Stimulated activated CD8-positive, alpha-beta memory T cell treated with anti-CD3 and anti-CD28 coated beads, Interleukin-12 subunit alpha, Interleukin-12 subunit beta, amount 100 ng/mL, for 4 hours (primary cell): ENCODE data around the gene CDH19.

ENCODE experiments used
- DNase-seq: peaks from one replicate; pipeline ENCODE4 v3.0.0-alpha.2; 2020; ENCODE audit warnings: low read depth

CDH19 gene

DNA sequence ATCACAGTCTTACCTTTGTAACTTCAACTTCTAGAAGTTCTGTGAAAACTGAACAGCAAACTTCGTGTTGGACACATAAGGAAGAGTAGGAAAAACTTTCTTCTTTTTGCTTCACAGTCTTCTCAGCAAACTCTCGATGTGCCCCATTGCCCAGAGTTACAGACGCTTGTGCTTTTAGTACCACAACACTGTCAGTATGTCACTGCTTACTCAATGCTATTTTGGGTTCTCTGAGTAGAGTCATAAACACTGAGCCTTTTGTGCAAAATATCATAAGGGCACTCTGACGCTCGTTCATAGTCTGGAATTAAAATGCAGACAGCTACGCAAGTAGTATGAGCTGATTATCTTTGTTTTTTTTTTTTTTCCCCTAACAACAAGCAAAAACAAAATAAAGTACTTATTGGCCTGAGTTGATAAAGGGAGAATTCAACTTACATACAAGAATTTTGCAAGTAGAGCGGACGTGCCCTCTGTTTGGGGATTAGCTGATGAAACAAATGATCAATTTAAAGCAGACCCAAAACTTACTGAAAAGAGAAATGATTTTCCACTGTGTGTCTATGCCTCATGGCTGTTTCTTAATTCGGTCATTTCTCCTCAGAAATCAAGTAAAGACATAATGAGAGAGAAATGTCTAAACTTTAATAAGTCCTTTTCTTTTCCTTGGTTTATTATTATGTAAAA lies at the start of gene CDH19:
TSS of gene CDH19 (minus strand) at position 150 of the 687 bp plus-strand sequence. CDS start 31,886 bp downstream, outside the sequence.
- no peak for DNase-seq

DNA sequence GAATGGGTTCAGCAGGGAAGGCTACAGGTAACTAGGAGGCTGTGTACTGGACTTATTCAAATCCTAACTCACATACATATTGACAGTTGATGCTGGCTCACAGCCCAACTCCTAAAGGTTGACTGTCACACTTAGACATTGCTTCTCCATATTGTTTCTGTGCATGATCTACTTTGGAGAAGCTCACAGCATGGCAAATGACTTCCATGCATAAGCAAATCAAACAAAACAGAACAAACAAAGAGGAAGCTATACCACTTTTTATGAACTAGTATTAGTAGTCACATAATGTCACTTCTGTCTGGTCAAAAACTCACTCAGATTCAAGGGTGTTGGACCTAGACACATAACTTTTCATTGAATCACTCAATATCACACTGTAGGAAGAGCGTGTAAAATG lies 43.8 kb upstream of the CDH19 start:
- DNase-seq = no peak

DNA sequence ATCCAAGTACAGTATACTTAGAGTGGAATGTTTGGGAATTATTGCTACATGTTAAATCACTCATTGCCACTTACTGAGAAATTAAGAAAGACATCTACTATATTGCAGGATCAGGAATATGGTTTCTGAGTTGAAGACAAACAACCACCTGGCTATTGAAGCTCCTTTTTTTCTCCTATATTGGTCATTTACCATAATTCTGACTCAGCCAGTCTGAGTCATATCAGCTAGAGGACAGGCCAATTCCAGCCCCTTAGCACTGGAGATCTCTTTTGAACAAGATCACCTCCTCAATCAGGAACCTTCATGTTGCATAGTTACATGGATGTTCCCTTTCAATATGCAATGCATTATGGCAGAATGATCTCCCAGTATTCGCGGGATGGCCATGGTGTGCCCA lies 42.7 kb upstream of the CDH19 start:
- no peak for DNase-seq

- DNase-seq = no peak
Observed at GRCh38 chr18:66645983-66646382, 42.1 kb upstream of the CDH19 start.

GRCh38 chr18:66641056-66641455 lies 37.2 kb upstream of the CDH19 start:
- no peak for DNase-seq

- no peak for DNase-seq
Observed at GRCh38 chr18:66640431-66640830, 36.5 kb upstream of the CDH19 start.

GRCh38 chr18:66638856-66639629 lies 35.2 kb upstream of the CDH19 start:
- no peak for DNase-seq

- no peak for DNase-seq
Observed at GRCh38 chr18:66635342-66635741, 31.5 kb upstream of the CDH19 start.

DNA sequence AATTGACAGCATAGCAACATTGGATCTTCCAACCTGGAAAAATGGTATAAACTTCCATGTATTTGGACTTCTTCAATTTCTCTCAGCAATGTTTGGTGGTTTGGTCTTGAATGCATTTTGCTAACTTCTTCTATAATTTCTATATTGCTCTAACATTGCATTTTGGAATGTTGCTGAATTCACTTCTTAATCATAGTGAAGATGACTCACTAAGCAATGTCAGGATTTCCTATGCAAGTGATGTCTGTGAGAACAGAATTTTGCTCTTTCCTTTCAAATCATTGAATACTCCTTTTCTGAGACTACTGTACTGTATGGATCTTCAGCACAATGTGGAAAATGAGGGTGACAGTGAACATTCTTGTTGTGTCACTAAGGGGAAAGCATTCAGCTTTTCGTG lies 28.9 kb upstream of the CDH19 start:
- DNase-seq = no peak

DNA sequence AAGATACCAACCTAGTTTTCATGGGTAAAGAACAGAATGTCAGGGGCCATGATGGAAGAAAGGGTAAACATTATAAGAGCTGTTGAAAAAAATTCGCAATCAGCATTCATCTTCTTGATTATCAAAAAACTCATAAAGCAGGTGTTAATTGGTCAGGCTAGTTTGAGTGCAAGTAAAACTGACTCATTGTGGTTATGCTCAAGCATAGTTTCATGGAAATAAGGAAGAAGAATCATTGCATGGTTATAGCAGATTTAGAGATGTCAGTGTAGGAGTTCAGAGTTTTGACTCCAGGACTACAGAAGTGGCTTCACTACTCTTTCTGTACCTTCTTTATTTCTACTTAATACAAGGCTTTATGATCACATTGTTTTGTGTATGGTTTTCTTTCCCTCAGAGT lies 26.9 kb upstream of the CDH19 start:
- no peak for DNase-seq

DNA sequence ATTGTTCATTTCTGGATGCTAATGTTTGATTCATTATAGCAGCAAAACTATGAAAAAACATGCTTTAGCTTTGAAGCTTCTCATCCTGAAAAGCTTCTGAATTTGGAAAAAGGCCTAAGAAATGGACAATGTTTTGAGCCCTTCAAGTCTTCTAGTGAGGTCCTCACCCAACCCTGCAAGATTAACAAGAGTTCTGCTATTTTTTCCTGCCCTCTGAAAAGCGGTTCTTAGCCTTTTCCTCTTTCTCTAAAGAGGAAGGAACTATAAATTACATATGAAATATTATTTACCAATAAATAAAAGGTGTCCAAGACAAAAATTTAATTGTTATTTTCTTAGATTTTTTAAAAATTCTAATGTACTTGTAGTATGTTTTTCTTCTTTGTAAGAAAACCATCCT lies 19.9 kb upstream of the CDH19 start:
- no peak for DNase-seq

- no peak for DNase-seq
Observed at GRCh38 chr18:66621816-66622576, 18.1 kb upstream of the CDH19 start.

DNA sequence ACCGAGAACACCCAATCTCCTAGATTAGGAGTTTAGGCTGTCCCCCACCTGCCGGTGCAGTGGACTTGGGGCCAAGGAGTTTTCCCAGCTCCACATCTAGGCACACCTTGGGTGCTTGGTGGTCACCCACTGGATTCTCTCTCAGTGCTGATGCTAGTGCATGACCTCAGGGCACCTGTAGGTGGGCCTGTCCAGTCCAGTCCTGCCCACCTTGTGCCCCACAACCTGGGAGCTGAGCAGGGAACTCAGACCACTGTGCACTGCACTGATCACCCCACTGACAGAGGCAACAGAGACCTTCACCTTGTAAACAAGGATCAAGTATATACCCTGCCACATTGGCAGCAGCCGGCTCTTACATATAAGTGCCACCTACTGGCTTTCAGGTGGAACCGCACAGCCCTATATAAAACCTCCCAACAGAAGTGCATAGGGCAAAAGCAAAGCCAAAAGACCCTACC lies 12.7 kb upstream of the CDH19 start:
- no peak for DNase-seq

- DNase-seq = no peak
Observed at GRCh38 chr18:66615176-66615575, 11.3 kb upstream of the CDH19 start.

GRCh38 chr18:66607632-66608031 lies 3.7 kb upstream of the CDH19 start:
- no peak for DNase-seq

- DNase-seq = no peak
Observed at GRCh38 chr18:66601649-66602048, 2.2 kb downstream of the CDH19 start.

DNA sequence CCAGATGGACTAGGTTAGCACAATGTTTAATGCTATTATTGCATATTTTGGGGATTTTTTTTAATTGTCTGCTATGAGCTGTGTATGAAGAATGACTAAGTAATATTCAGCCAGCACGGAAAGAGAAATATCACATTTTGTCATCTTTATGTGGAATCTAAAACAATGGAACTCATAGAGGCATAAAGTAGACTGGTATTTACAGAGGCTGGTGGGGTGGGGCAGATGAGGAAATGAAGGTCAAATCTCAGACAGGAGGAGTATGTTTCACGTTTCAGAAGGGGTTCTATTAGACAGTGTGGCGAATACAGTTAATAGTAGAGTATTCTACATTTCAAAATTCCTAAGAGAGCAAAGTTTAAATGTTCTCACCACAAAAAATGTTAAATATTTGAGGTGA lies 4.7 kb downstream of the CDH19 start:
- DNase-seq = no peak

- no peak for DNase-seq
Observed at GRCh38 chr18:66587430-66587829, 16.5 kb downstream of the CDH19 start.

DNA sequence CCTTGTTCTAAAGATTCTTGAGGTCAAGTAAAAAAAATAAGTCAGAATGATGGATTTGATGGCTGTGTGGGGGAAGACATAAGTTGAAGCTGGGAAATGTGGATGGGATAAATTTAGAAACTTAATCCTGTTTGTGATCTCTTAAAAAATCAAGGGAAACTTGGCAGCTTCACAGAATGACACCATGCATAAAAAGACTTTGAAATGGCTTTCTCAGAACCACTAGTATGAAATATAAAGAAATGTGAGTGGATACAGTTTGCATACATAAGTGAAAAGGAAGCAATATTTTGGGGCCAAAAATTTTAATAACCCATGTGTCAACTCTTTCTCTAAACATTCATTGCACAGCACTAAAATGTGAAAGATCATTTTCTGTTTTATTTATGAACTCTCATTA lies 21.7 kb downstream of the CDH19 start:
- DNase-seq = no peak

GRCh38 chr18:66575263-66575662 lies 28.6 kb downstream of the CDH19 start:
- DNase-seq = no peak

DNA sequence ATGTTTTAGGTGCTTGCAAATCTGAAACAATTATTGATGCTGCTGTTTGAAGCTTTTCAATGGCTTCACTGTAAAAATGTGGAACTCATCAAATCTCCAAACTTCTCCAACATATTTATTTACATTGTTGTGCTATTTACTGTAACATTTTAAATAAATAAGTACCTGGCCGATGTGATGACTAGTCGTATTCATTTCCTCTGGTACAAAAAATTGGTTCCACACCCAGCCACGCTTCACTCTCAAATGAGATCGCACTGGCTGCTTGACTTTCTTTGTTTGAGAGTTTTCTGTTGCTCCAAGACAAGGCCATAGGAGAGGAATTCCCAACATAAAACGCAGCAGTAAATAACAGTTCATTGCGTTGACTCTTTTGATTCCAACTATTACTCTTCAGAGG lies 32.0 kb downstream of the CDH19 start:
- DNase-seq = no peak

DNA sequence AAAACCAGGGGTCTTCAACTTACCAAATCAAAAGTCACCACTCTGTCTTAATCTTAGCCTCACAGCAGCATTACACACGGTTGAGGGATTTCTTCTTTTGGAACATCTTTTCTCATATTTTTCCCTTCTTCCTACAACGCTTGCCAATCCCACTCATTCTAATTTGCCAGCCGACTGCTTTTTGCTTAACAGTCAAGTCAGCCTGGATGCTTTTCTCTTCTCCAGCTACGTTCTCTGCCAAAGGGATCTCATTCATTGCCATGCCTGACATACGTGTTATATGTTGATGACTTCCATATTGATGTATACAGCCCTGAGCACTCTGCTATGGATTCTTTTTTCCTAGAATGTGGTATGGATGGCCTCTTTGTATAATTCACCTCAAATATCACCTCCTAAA lies 37.3 kb downstream of the CDH19 start:
- no peak for DNase-seq

DNA sequence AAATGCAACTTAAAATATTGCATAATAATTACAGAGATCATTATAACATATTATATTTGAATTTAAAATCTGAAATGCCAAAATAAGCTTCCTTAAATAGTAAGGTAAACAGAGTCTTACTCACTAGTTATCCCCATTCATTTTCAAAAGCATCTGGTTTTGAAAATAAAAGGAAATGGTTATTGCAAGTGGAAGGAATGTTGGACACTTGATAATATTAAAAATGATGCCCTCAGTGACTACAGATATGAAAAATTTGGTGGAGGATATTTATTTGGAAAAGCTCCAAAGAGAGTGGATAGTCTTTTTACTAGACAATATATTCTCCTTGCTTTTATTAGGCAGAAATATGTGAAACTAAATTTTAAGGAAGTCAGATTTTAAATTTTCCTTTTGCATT lies 39.7 kb downstream of the CDH19 start:
- no peak for DNase-seq
